ENCODE data around the gene CFAP141.
"Not testable (repeated sequence)": the region's sequence is repeated elsewhere in the genome, so short reads cannot be mapped to it uniquely, and the experiment has no call there.

Gene CFAP141

DNA sequence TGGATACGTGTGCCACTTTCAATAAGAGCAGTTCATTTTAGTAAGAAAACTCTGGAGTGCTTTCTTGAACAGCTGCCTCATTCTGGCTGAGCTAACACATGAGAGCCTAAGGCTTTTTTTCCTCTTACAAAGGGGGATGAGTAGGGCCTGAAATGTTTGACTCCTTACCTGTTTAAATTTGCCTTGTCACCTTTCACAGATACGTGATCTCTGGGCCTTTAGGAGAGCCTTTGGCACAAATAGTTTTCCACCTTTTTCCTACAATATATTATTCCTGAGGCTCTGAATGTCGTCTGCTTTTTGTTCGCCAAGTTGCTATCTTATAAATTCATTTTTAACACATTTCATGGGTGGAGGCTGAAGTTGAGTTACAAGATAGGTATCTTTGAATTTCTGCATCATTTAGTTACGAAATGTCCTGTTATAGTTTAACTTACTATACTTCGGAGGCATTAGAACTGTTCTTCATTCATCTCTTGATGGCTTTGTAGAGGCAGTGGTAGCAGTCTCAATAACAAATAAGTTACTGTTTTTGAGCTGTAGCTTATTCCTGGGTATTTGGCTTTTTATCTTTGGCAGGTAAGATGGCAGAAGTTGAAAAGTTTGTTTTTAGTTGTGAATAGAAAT is 31.9 kb upstream of the CFAP141 start:
- Histone ChIP-seq H3K9me3 (ENCODE audit: severe bottlenecking) (no peaks in the 10 kb centered on the region), H3K36me3 (peaks cover 98% of the 10 kb centered on the region), H3K27ac (no peak overlapping the region), H3K27me3 (ENCODE audit: insufficient read depth, low read depth, severe bottlenecking) (no peaks in the 10 kb centered on the region), H3K4me3 (ENCODE audit: low read depth, low read length) (no peak overlapping the region)
- TF ChIP-seq, protein P1, sequence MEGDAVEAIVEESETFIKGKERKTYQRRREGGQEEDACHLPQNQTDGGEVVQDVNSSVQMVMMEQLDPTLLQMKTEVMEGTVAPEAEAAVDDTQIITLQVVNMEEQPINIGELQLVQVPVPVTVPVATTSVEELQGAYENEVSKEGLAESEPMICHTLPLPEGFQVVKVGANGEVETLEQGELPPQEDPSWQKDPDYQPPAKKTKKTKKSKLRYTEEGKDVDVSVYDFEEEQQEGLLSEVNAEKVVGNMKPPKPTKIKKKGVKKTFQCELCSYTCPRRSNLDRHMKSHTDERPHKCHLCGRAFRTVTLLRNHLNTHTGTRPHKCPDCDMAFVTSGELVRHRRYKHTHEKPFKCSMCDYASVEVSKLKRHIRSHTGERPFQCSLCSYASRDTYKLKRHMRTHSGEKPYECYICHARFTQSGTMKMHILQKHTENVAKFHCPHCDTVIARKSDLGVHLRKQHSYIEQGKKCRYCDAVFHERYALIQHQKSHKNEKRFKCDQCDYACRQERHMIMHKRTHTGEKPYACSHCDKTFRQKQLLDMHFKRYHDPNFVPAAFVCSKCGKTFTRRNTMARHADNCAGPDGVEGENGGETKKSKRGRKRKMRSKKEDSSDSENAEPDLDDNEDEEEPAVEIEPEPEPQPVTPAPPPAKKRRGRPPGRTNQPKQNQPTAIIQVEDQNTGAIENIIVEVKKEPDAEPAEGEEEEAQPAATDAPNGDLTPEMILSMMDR (IDR thresholded peaks at IDR 0.05; ENCODE audit: low read depth, low read length), result no peak
- no peak for DNase-seq

DNA sequence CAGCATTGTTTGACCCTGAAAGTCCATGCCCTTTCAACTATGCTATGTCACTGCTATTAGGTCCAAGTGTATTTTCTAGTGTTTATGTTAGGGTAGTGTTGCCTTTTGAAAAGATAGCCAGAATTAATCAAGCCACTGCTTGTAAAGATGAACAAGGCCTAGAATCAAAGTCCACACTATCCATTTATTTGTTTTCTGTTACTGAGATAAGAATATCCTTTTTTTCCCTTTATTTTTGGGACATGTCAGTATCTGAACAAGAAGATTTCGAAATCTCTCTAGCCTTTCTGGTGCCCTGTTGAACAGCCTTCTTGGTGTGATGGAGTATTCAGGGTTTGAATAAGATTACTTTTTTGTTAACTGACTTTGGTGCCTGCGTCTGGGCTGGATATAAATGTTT is 31.3 kb upstream of the CFAP141 start:
- Histone ChIP-seq H3K36me3 (peaks cover 98% of the 10 kb centered on the region), H3K9me3 (ENCODE audit: severe bottlenecking) (no peaks in the 10 kb centered on the region), H3K27me3 (ENCODE audit: insufficient read depth, low read depth, severe bottlenecking) (no peaks in the 10 kb centered on the region), H3K27ac (no peak overlapping the region), H3K4me3 (ENCODE audit: low read depth, low read length) (no peak overlapping the region)
- DNase-seq, result no peak
- TF ChIP-seq, protein P1 (IDR thresholded peaks at IDR 0.05; ENCODE audit: low read depth, low read length), result no peak

DNA sequence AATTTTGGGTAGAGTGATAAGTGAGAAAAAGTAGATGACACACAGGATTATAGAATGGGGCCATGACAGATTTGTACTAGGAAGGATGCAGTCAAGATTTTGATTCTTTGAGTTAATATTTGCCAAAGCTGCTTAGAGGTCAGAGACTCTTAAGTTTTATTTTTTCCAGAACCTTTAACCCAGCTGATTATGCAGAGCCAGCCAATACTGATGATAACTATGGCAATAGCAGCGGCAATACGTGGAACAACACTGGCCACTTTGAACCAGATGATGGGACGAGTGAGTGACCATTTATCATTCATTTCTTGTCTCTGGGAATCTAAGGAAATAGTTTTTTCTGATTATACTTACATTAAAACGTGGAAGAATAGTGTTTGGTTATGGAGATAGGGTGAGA is 30.7 kb upstream of the CFAP141 start:
- no peak for DNase-seq
- Histone ChIP-seq H3K27me3 (ENCODE audit: insufficient read depth, low read depth, severe bottlenecking) (no peaks in the 10 kb centered on the region), H3K4me3 (ENCODE audit: low read depth, low read length) (no peak overlapping the region), H3K36me3 (peaks cover 98% of the 10 kb centered on the region), H3K9me3 (ENCODE audit: severe bottlenecking) (no peaks in the 10 kb centered on the region), H3K27ac (no peak overlapping the region)
- TF ChIP-seq, protein P1 (IDR thresholded peaks at IDR 0.05; ENCODE audit: low read depth, low read length), result no peak

DNA sequence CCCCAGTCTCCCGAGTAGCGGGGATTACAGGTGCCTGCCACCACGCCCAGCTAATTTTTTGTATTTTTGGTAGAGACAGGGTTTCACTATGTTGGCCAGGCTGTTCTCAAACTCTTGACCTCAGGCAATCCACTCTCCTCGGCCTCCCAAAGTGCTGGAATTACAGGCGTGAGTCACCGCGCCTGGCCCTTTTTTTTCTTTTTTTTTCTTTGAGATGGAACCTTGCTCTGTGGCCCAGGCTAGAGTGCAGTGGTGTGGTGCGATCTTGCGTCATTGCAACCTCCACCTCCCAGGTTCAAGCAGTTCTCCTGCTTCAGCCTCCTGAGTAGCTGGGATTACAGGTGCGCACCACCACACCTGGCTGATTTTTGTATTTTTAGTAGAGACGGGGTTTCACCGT is 27.0 kb upstream of the CFAP141 start:
- not testable (repeated sequence) for H3K4me3 ChIP-seq (ENCODE audit: low read depth, low read length); H3K27ac ChIP-seq; H3K9me3 ChIP-seq (ENCODE audit: severe bottlenecking); H3K27me3 ChIP-seq (ENCODE audit: insufficient read depth, low read depth, severe bottlenecking); DNase-seq
- peaks cover 100% of the 10 kb centered on the region for H3K36me3 ChIP-seq

DNA sequence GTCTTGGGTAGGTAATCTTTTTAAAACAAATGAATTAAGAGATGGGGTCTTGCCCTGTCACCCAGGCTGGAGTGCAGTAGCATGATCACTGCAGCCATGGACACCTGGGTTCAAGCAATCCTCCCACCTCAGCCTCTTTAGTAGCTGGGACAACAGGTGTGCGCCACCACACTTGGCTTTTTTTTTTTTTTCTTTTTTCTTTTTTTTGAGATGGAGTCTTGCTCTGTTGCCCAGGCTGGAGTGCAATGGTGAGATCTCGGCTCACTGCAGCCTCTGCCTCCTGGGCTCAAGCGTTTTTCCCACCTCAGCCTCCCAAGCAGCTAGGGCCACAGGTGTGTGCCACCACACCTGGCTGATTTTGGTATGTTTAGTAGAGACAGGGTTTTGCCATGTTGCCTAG is 25.0 kb upstream of the CFAP141 start:
- H3K27me3 ChIP-seq (ENCODE audit: insufficient read depth, low read depth, severe bottlenecking); H3K27ac ChIP-seq; DNase-seq; H3K9me3 ChIP-seq (ENCODE audit: severe bottlenecking); H3K4me3 ChIP-seq (ENCODE audit: low read depth, low read length): not testable (repeated sequence)
- peaks cover 100% of the 10 kb centered on the region for H3K36me3 ChIP-seq

DNA sequence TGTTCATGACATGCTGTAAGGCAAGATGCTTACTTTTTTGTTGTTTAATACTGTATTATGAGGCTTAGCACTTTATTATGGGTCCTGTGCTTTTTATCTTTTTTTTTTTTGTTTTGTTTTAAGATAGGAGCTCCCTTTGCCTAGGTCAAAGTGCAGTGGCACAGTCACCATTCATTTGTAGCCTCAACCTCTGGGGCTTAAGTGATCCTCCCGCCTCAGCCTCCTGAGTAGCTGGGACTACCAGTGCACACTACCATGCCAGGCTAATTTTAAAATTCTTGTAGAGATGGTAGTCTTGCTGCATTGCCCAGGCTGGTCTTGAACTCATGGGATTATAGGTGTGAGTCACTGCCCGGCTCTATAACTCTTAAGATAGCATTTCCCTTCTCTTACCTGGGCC is 19.2 kb upstream of the CFAP141 start:
- TF ChIP-seq, protein P1 (IDR thresholded peaks at IDR 0.05; ENCODE audit: low read depth, low read length), result no peak
- H3K36me3 ChIP-seq, result peaks cover 90% of the 10 kb centered on the region
- H3K4me3 ChIP-seq (ENCODE audit: low read depth, low read length), result no peak overlapping the region
- peaks cover 2% of the 10 kb centered on the region for H3K9me3 ChIP-seq (ENCODE audit: severe bottlenecking)
- no peak for DNase-seq
- H3K27ac ChIP-seq, result no peak overlapping the region
- H3K27me3 ChIP-seq (ENCODE audit: insufficient read depth, low read depth, severe bottlenecking), result no peaks in the 10 kb centered on the region

DNA sequence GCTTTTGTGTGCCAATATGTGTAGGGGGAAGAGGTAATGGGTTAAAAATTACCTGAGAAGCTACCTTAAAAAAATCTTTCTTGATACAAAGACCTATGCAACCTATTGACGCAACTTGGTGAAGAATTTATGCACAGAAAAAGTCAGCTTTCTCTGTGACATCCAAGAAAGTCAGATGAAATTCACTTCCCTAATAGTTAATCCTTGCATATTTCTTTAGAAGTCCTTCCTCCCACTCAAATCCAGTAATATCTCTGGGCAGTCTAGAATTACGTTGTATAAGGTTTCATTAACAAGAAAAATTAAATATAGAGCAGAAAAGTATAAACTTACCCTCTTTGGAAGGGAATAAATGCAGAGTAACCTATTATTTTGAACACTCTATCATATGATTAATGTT is 17.5 kb upstream of the CFAP141 start:
- Histone ChIP-seq H3K9me3 (ENCODE audit: severe bottlenecking) (peaks cover 2% of the 10 kb centered on the region), H3K27ac (no peak overlapping the region), H3K4me3 (ENCODE audit: low read depth, low read length) (no peak overlapping the region), H3K27me3 (ENCODE audit: insufficient read depth, low read depth, severe bottlenecking) (no peaks in the 10 kb centered on the region), H3K36me3 (peaks cover 88% of the 10 kb centered on the region)
- TF ChIP-seq, protein P1 (IDR thresholded peaks at IDR 0.05; ENCODE audit: low read depth, low read length), result no peak
- DNase-seq, result no peak

All from WERI-Rb-1 (cell line).